DMS53 treated with DMSO at 0.1 percent for 48 hours (cell line): ENCODE measurements around the gene MED17.
"Not testable (repeated sequence)": the region's sequence is repeated elsewhere in the genome, so short reads cannot be mapped to it uniquely, and the experiment has no call there.

ENCODE experiments used
- DNase-seq: peaks from one replicate; lab custom pipeline; 2025; ENCODE audit not compliant: unreplicated experiment; lab: John Stamatoyannopoulos, UW

MED17 gene

GRCh38 chr11:93757301-93757700, 26.8 kb upstream of the MED17 start:
- no peak for DNase-seq

DNA sequence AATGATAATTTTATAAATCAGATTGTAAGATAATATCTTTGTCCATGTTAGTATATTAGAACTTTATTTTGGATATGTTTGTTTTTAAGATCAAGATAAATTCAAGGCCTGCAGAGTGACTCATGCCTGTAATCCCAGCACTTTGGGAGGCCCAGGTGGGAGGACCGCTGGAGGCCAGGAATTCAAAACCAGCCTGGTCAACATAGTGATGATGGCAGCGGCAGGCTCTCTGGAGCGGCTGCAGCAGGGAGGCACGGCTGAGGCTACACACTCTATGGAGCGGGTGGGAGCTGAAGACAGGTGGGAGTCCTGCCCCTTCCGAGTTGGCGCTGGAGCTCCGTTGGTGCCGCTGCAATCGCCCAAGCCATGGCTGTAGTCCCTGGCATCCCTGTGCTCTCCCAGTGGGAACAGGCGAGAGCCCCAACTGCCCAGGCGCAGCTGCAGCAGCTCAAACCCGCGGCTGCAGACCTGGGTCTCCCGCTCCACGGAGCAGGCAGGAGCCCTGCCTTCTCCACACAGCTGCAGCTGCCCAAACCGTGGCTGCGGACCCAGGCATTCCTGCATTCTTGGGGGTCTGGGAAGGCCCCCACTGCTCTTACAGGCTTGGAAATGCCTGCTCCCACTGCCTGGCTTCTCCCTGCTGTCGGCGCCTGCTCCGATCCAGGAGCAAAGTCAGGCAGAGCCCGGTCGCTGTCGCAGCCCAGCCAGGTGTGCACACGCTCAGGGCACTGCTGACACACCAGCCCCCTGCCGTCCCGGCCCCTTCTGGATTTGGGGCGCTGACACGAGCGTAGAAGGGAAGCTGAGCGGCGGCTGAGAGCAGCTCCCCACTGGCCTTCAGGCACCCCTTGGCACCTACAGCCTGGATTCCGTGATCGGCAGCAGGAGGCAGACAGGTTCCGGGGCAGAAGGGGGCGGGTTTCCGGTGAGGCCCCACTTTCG, 25.9 kb upstream of the MED17 start:
- no peak for DNase-seq

GRCh38 chr11:93759123-93759522, 25.0 kb upstream of the MED17 start:
- DNase-seq: not testable (repeated sequence)

DNA sequence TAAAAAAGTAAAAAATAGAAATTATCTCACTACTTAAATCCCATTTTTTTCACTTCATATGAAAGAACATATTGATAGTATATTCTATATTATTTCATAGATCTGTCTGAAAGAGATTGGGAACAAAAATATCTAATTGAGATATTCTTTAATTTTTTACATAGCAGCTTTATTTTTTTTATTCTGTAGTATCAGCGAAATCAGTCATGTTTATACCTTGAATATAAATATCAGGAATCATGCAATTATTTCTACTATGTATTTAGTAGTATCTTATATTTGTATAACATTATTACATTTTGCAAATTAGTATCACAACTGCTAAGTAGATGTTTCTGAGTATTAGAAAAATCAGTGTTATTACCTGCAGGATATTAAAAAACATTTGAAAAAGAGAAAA, 22.2 kb upstream of the MED17 start:
- no peak for DNase-seq

DNA sequence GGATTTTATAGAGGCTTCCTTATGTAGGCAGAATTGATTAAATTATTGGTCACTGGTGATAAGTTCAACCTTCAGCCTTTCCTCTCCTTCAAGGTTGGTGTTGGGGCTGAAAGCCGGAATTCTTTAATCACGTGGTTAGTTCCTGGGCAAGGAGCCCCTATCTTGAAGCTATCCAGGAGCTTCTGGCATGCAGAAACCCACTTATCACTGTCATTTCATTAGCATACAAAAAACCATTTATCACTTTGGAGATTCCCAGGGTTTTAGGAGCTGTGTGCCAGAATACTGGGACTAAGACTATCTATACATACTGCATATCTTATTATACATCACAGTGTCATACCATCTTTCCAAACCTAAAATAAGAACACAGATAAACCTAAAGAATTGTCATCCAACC, 18.5 kb upstream of the MED17 start:
- no peak for DNase-seq

- DNase-seq: no peak
These were observed 17.6 kb upstream of the MED17 start for GRCh38 chr11:93766504-93766903.

DNA sequence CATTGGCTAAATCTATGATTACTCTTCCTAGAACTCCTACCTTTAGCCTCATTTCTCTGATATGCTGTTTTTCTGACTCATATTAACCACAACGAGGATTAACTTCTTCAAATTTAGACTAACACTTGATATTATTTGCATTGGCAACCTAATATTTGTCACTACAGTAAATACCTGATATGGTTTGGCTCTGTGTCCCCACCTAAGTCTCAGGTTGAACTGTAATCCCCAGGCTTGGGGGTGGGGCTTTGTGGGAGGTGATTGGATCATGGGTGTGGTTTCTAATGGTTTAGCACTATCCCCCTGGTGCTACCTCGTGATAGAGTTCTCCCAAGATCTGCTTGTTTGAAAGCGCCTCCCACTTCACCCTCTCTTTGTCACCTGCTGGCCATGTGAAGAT, 17.1 kb upstream of the MED17 start:
- DNase-seq: no peak

DNA sequence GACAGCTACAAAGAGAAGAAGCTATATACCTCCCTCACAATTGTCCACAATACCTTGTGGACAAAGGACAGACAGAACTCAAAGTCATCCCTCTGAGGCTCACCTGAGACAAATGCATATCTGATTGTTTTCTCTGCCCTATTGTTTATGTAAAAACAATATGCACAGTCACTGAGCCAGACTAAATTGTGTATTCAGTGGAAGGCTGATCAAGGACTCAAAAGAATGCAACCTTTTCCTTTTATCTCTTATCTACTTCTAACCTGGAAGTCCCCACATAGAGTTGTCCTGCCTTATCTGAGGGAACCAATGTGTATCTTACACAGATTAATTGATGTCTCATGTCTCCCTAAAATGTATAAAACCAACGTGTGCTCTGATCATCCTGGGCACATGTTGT, 13.9 kb upstream of the MED17 start:
- DNase-seq: no peak

GRCh38 chr11:93772123-93772522, 12.0 kb upstream of the MED17 start:
- DNase-seq: no peak

- no peak for DNase-seq
These were observed 11.0 kb upstream of the MED17 start for GRCh38 chr11:93773045-93773477.

DNA sequence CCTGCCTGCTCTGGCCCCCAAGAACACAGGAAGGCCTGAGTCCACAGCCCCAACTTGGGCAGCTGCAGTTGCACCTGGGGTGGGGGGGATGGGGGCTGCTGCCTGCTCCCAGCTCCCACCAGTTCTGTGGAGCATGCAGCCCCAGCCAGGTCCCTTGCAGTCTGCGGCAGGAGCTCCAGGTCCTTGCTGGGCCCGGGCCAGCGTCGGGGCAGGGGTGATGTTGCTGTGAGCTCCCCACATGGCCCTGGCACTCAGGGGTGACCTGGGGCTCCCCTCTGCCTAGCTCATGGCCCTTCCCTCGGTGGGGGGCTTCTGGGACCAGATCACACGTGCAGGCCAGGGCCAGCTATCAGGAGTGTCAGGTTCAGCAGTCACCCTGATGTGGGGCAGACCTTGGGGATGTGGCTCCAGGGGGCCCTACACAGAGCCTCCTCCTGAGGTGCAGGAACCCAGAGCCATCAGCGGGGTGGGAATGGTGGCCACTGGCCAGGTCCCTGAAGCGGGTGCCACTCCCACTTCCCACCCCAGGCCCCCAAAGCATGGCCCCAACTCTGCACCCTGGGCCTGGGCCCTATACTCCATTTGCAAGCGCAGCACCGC, 10.4 kb upstream of the MED17 start:
- no peak for DNase-seq

DNA sequence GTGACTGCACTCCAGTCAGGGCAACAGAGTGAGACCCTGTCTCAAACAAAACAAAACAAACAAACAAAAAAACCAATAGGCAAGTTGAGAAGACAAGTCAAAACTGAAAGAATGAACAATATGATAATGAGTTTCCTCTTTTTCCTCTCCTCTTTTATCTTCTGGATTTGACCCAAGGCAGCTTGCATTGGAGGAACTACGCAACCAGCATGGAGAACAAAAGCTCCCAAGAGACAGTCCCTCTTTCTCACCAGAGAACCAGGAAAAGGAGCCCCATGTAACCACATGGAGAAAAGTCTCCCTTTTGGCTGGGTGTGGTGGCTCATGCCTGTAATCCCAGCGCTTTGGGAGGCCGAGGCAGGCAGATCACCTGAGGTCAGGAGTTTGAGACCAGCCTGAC, 9.5 kb upstream of the MED17 start:
- DNase-seq: not testable (repeated sequence)

GRCh38 chr11:93775289-93775688, 8.8 kb upstream of the MED17 start:
- DNase-seq: no peak

DNA sequence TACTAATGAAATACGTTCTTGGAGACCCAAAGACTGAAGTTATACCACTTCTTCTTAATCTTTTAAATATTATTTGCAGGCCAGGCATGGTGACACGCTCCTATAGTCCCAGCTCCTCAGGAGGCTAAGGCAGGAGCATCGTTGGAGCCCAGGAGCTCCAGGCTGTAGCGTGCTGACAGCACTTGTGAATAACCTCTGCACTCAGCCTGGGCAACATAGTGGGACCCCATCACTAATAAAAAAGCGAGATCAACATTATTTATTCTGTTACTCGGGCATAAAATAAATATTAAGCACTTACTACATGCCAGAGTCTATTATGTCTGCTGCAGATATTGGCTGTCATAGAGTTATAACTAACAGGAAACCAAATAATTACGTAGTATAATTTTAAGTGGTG, 720 bp upstream of the MED17 start:
- no peak for DNase-seq

DNA sequence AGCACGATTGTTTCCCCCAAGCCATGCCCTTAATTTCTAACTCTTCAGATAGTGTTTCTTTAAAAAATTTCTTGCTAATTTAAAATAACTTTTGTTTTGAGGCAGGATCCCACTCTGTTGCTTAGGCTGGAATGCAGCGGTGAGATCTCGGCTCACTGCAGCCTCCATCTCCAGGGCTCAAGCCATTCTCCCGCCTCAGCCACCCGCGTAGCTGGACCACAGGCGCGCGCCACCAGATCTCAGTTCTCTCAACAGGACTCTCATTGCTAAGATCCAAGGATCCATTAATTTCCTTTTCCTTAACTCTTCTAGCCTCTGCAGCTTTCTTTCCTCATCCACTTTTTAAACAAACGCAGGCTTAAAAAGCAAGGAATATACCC, 327 bp upstream of the MED17 start:
- no peak for DNase-seq

- no peak for DNase-seq
These were observed 866 bp downstream of the MED17 start for GRCh38 chr11:93784935-93785360.

DNA sequence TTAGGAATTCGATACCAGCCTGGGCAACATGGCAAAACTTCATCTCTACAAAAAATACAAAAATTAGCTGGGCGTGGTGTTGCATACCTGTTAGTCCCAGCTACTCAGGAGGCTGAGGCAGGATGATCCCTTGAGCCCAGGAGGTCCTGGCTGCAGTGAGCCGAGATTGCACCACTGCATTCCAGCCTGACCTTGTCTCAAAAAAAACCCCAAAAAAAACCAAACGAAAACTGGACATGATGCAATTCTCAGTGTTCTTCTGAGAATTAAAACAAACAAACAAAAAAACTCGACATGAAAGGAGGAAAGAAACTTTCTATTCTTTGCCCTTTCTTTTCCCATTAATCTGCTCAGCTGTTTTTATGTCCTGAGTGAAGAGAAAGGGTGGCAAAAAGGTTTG, 7.4 kb downstream of the MED17 start:
- no peak for DNase-seq

DNA sequence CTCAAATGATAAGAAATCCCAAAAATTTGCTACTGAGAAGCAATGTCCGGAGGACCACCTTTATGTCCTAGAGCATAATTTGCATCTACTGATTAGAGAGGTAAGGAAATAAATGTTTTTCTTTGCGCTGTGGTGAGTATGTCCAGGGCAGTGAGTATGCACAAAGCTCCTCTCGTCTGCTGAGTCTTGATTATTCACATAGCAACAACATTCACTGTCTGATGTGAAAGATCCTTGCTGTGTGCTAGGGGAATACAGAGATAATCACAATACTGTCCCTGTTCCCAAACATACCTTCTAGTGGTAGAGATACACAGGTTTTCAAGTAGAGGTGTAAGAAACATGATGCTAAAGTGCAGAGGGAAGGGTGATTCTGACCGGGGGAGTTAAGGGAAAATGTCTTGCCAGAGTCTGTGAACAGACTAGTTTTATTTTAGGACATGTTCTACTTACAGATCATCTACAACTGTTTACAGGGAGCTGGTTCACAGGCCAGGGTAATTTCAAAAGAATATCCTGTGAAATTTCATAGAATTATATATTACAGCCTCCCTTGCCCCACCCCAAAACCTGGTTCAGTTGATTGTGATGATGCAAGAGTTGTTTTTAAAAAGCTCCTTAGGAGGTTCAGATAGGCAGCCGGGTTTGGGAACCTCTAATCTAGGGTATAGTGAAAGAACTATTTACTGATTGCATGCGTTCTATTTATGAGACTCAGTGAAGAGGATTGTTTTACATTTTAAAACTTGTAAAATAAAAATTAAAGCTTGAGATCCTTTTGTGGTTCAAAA, 12.6 kb downstream of the MED17 start:
- DNase-seq: no peak

GRCh38 chr11:93801366-93801765, 17.3 kb downstream of the MED17 start:
- no peak for DNase-seq

GRCh38 chr11:93804879-93805278, 20.8 kb downstream of the MED17 start:
- DNase-seq: no peak

DNA sequence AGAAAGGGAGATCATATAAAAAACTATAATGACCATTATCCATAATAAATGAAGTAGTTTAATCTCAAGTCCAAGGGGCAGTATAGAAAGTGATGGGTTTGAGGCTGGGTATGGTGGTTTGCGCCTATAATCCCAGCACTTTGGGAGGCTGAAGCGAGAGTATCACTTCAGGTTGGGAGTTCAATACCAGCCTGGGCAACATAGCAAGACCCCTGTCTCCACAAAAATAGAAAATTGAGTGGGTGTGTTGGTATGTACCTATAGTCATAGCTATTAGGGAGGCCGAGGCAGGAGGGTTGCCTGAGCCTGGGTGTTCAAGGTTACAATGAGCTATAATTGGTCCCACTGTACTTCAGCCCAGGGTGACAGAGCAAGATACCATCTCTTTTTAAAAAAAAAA, 23.9 kb downstream of the MED17 start:
- no peak for DNase-seq

- no peak for DNase-seq
These were observed 29.9 kb downstream of the MED17 start for GRCh38 chr11:93813974-93814373.
